HG02885 (cell line): Measurements from ENCODE around the gene TBX15.

Source experiments
- ATAC-seq: cut with Tn5 transposase; IDR thresholded peaks from one replicate; pipeline ENCODE4 v1.9.1; 2021; ENCODE audit warnings: mild to moderate bottlenecking; ENCODE audit not compliant: unreplicated experiment, poor library complexity

TBX15 gene

DNA sequence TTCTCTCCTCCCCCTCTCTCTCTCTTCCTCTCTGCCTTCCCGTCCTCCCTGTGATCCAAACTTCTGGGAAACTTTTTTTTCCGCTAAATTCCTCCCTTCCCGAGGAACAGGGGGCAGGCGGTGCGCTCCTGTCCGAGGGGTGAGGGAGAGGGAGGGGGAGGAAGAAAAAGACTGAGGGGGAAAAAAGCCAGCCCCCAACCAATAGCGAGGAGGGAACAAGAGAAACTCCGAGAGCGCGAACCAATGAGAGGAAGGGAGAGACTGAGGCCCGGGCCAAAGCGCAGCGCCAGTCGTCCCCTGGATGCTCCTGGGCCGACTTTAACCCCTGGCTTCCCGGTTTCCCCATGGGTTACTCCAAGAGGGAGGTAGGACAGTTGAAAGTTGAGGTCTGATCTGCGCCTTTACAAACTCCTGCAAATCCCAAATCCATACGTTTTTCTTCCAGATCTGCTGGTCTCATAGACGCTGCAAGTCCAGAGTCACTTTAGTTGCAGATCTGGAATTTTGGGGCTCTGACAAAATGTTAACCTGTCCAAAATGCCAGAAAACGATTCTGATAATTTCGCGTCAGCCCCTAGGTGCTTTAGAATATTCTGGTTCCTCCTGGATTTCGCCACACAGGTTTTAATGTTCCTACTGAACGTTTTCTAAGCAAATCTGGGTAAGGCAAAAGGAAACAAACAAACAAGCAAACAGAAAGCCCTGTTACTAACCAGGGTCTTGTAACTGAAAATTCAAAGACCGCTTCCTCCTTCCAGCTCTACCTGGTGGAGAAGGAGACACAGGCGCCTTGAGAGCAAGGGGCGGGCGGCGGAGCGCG, at the start of gene TBX15:
TSS of gene TBX15 (minus strand) at position 158 of the 820 bp plus-strand sequence. CDS start 548 bp downstream, outside the sequence.
- ATAC-seq = no peak

DNA sequence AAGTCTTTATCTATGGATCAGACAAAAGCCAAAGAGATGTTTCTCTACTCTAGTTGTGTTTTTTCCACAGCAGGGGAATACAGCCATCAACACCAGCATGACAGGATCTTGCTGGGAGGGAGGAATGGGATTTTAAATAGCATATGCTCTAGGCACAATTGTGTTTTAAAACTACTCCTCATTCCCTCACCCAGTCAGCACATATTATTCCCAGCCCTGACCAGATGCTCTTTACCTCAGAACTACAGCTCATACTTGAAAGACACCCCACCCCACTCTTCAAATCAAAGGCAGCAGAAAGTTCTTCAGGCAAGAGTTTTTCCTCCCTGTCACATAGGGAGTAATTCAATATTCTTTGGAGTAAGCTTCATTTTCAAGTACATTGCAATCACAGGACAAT, 46.2 kb upstream of the TBX15 start:
- ATAC-seq = no peak

DNA sequence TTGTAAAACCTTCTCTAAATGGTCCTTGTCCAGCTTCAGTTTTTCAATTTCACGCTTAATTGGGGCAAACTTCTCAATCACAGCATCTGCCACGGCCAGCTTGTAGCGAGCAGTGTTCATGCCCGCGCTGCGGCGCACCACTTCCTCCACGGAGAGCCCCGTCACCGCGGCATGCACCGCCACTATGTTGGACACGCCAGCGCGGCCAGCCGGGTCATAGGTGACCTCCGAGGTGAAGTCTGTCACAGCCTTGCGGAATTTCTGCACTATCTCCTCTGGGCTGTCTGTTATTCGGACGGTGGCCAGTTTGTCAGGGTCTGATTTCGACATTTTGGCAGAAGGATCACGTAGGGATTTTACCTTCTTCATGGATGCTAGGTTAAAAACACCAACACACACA, 44.8 kb upstream of the TBX15 start:
- ATAC-seq = no peak

DNA sequence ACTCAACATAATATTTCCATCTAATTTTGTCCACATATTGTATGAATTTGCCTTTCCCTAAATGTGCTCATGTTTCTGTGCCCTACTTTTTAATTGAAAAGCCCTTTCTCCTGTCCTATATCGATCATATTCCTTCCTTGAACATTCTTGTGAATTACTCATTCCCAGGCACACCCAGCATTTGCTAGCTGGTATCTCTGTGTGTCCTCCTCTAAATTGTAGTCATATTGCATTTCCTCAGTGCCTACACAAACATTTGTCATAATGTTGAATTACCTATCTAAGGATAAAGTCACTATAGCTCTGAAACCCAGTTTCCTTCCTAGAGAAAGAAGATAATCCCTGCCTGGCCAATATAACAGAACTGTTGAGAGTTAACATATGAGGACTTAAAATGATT, 39.6 kb upstream of the TBX15 start:
- ATAC-seq = no peak

DNA sequence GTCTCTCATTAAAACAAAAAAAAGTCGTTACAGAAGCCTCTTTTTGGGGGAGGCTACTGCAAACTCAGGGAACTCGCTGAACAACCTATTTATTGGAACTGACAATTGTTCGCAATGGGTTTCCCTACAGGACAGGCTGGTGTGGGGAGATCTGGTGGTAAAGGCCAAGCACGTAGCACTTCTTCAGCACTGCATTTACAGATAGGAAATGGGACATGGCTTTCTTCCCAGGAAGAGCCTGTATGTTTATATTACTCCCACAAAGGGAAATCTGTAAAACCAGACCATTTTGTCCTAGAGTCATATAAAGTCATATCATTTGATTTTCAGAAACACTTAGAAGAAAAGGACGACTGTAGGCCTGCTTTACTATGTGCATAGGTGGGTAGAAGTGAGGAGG, 38.8 kb upstream of the TBX15 start:
- no peak for ATAC-seq

DNA sequence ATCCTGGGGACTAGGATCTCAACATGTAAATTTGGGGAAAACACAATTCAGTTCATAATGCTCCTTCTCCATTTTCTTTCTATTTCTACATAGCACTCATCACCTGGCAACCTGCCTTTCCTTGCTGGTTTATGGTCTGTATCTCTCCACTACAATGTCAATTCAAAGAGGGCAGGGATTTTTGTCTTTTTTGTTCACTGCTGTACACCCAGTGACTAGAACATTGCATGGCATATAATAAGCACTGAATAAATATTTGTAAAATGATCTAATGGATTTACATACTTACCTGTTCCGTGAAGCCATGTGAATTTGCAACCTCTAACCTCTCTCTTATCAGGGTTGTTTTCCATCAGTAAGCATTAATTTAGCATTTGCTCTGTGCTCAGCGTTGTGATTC, 27.4 kb upstream of the TBX15 start:
- no peak for ATAC-seq

DNA sequence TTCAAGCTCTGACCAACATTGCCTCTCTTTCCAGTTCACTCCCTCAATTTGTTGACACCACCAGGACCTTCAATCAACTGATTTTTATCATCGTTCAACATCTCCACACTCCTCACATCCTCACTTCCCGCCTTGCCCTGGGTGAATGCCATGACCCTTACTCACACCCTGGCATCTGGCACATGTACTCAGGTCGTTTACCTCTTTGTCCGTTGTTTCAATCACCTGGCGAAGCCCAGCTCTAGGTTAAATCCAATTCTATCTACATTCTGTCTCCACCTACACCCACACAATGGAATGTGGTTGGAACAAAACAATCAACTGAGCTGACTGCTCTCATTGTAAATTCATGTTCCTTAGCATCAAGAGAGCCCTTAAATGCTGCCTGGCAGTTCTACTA, 24.2 kb upstream of the TBX15 start:
- ATAC-seq = no peak

DNA sequence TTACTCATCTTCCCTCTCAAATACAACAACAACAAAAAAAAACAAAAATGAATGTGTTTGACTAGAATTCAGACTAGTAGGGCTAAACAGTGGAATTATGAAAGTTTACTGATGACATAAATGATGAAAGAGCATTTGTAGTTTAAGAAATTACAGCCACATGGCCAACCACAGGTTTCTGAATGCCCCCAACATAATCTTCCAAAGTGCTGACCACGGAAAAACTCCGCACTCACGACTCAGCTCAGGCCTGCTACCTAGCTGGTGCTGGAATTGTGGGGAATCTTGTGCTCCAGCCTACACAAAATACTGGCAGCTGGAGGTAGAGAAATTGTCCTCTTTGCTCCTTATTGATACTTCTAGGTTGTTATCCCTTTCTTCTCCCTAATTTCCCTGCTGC, 23.6 kb upstream of the TBX15 start:
- ATAC-seq = no peak

DNA sequence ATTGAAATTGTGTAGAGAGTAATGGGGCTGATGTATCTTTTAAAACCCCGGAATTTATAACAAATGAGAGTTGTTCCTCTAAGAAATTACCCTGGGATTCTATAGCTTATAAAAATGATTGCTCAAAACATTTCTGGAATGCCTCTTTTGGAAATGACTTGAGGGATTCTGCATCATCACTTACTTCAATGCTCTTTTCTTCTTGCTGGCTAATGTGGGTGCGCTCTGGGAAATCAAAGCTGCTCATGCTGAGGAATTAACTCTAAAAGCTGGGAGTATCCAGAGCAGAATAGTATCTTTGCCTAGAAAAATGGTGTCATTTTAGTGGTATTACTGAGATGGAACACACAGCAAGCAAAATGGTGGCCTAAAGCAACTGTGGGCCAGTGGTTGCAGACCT, 23.0 kb upstream of the TBX15 start:
- ATAC-seq = no peak

DNA sequence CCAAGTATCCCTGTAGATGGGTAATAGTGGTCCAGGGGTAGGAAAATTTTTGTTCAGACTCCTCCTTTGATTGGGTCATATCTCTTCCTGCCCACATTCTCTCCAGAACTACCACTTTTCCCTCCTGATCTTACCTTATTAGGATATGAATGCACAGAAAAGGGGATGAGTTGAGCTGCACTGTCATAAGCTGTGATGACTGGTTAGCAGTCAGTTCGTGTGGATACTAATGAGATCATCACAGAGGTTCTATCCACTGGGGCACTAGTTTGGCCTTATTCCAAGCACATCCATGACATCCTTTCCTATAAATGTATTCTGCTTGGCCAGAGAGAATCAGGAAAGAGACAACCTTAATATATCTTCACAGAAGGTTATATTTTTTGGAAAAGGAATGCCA, 22.1 kb upstream of the TBX15 start:
- no peak for ATAC-seq

DNA sequence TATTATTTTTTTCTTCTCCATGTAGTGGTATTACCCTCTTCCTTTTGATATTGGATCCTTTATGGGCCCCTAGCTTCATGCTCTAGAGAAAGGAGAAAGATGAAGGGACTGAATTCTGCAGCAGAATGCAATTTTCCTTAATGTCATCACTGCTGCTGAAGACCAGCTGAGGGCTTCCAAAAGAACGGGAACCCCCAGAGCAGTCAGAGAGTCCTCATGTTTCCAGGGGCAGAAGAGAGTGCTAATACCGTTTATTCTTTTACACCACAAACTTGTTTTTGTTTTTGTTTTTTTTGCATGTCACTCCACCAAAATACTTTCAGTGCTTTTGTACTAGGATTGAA, 21.1 kb upstream of the TBX15 start:
- no peak for ATAC-seq

DNA sequence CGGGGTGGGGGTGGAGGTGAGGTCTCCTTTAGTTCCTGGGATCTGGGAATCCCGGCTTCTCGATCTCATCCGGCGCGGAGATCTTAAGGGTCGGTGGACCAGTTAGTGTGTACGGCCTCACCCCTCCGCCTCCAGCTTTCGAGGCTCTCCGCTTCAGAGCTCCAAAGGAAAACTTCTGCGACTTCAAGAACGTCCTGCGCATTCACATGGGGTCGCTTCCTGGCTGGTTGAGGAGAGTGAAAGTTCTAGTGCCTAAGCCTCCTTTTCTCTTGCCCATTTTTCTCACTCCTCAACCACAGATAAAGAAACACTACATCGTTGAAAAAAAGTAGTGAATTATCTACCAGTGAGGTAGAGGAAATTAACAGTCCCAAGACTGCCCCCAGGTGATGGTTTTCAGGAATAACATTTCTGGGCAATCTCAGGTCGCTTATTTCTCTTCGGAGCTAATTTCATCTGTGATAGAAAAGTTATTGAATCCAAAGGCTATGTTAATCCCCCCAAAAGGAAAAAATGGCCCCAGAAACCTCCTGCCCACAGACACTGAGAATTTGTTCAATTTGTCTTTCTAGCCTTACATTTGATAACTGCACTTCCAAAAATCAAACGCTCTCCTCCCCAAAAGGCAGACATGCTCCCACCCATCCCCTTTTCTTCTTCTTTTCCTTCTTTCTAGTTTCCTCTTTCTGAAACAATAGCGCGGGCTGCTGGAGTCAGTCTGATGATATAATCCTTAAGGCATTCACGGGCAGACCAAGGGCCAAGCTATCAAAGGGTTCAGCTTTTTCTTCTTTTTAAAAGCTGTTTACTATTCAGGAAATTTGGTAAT, 20.6 kb upstream of the TBX15 start:
- ATAC-seq = peak; percentile 47

DNA sequence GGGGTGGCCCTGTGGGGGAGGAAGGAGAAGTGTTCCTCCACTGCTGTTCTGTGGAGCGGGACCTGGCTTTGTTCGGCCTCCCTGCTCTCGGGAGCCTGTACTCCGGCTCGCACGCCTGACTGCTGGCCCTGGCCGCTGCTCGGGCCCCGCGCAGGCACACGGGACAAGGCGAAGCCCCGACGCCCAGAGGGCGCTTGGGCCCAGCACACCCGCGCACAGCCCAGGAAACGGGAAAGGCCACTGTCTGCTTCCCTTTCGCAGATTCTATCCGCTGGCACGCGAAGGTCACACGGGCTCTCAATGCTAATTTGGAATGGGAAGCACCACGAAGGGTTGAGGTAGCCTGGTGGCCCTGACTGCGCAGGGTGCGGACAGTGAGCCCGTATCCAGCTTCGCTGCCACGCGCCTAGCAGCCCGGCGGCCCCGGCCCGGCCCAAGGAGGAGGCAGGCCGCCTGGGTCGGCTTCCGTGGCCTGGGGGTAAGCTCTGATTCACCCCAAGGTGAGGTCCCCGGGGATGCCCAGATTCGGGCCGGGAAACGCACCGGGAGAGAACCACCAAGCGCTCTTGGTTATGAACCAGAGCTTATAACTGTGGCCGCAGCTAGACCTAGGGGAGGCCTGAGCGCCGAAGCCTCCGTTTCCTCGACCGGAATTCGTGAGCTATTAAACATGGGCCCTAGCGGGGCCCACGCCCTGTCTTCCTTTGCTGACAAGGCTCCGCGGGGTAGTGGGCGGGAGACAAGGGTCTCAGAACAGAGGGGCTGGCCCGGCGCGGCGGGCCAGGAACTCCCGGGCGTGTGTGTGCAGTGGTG, 19.7 kb upstream of the TBX15 start:
- ATAC-seq = peak; percentile 21

DNA sequence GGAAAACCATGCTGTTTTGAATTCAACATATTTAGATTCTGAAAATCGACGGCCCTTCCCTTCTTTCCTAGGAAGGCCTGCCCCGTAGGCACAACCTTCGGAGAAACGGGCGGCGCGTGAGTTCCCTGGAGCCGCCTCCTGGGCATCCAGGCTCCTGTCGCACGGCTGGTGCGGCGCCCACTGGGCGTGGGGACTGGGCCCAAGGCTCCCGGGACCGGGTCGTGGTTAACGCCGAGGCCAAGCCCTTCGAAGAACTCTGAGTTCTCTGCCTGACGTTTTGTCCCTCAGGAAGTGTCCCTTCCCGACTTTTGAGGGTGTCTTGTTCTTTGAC, 19.2 kb upstream of the TBX15 start:
- ATAC-seq = no peak

DNA sequence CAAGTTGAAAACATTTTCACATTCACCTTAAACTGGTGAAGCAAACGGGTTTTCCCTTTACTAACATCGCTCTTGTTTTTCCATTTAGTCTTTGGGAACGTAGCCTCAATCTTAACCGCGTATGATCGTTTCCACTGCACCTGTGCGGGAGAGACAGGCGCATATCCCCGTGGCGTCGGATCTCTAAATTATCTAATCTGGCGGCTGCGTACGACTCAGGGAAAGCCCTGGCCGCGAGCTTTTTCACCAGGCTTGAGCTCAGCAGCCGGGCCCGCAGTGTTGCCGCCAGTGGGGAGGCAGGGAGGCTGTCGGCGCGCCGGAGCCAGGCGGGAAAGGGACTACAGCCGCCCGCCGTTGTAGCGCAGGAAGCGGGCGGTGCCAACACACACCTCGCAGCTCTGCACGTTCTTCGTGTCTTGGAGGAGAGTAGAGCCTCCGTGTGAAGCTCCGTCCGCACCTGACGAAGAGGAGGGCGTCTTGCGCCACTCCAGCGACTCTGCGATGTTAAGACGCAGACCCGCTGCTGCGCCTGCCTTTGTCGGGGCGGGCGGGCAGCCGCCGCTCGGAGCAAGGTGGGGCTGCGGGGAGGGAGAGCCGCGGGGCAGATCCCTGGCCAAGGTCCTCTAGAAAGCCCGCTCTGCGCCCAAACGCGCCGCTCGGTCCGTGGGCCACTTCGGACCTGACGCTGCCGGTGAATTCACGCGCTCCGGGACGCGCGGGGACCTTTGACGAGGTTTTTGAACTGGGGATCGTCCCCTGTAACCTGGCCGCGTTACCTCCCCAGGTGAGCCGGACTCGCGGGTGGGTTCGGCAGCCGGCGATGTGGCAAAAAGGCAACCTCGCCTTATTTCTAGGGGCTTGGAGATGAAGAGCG, 18.5 kb upstream of the TBX15 start:
- ATAC-seq = no peak

DNA sequence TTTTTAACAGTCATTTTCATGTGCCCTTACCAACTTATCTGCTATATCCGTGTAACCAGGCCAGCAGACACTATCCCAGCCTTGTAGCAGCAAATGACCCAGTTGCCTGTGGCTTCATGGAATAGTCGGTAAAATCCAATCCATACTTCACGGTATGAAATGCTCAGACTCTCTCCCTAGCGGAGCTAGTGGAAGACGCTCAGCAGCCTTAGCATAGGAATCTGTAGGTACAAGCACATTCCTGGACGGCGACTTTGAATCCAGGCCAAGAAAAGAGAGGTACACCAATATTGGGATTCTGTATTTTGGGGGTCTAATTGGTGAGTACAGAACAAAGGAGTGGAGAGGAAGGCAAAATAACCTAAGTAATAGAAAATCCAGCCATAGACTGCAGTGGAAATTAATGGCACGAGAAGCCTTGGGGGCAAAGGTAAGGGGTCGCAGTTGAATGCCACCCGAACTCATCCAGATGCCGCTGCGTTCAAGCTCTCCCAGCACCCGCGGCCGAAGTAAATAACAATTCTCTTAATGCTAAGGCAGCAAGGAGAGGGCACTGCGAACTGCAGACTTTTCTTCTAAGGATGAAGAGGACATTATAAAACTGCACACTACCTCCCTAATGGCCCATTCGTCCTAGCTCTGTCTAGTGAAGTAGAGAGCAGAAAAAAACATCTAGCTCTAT, 17.7 kb upstream of the TBX15 start:
- no peak for ATAC-seq

DNA sequence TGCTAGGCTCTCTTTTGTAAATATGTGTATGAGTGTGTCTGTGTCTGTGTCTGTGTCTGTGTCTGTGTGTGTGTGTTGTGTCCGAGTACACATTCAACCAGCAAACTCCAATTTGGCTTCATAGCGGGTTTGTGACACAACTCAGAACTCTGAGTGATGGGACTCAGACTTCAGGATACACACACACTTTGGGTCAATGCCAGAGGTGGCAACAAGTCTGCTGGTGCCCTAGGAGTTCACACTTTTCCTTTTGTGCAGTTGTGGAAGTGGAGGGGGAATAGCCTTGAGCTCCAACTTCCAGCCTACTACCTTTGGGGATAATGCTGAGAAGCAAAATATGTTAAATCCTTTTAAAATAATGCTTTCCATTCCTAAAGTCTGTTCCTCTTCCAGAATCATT, 16.6 kb upstream of the TBX15 start:
- ATAC-seq = no peak

DNA sequence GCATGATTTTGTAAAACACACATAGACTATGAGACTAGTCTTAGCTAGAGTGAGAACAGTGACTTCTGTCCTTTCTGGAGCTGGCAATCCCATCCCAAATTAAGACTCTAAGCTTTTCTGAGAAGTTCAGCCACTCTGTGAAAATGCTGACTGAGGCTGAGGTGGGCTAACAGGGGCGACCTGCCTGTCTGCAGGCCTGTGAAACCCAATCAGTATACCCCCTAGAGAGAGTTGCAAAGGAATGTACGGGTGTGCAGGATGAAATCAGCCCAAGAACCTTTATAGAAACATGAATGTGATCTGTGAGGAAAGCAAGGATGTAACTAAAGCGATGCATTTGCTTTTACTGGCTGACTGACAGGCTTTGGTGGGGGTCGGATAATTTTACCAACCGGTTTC, 16.0 kb upstream of the TBX15 start:
- no peak for ATAC-seq

DNA sequence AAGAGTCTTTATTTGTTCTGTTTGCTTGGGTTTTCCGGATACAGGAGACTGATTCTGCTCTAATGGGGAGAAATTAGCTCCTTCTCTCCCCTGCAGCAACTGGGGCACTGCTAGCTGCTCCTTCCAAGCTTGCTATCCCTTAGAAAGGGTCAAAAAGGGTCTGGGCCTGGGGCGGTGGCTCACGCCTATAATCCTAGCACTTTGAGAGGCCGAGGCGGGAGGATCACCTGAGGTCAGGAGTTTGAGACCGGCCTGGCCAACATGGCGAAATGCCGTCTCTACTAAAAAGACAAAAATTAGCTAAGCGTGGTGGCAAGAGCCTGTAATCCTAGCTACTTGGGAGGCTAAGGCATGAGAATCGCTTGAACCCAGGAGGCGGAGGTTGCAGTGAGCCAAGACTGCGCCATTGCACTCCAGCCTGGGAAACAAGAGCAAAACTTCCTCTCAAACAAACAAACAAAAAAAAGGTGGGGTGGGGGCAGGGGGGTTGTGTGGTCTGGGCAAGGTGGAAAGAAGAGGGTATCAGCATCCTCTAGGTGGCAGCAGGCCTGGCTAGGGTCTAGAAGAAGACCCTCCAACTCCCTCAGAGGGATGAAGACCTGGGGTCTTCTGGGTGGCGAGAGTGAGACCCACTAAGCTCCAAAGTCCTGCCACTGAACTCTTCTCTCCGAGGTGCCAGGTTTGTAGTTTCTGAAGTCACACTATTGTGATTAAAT, 15.4 kb upstream of the TBX15 start:
- ATAC-seq = no peak
